IMR-90 (cell line): ENCODE measurements around the gene KIF16B. TPM values are rescaled to one million over a fixed set of nuclear protein-coding genes. Genes with fewer than 3 reads are reported as not detected.

Experiments used
- ATAC-seq: fragments of 200-7000 bp; cut with Tn5 transposase; 2 replicates; pipeline ENCODE4 v1.9.1; 2020; ENCODE audit warnings: low read depth, mild to moderate bottlenecking, moderate library complexity
- BruUV-seq: library from RNA; stranded (reverse); fragments of 400-500 nt; replicated peaks from 2 replicates; lab custom pipeline; 2021; lab: Mats Ljungman, UMichigan
- CTCF ChIA-PET: fragments of 300-600 bp; formaldehyde crosslinking; extraction: SDS; loops from one replicate; lab custom pipeline; 2021; ENCODE audit warnings: antibody characterized with exemption; lab: Yijun Ruan, JAX
- POLR2A ChIA-PET: fragments of 300-600 bp; sonication (Branson Sonifier 250); formaldehyde crosslinking; loops from one replicate; lab custom pipeline; 2022; ENCODE audit warnings: antibody characterized with exemption; ENCODE audit not compliant: unreplicated experiment; lab: Charles Lee
- DNase-seq: peaks from one replicate; pipeline ENCODE4 v3.0.0; 2013
- H2AFZ ChIP-seq: replicated peaks from 2 replicates; pipeline ENCODE3; 2013; ENCODE audit warnings: low read length, mild to moderate bottlenecking; ENCODE audit not compliant: poor library complexity
- H2AK5ac ChIP-seq: 2 replicates; pipeline ENCODE4 v1.6.1; 2013; ENCODE audit warnings: low read depth, low read length, inconsistent platforms
- H2AK9ac ChIP-seq: replicated peaks from 2 replicates; pipeline ENCODE3; 2013; ENCODE audit warnings: mild to moderate bottlenecking, low read depth, low read length, moderate library complexity; ENCODE audit not compliant: poor library complexity
- H2BK120ac ChIP-seq: 2 replicates; pipeline ENCODE4 v1.6.1; 2013; ENCODE audit warnings: low read depth, low read length, inconsistent platforms
- H2BK15ac ChIP-seq: 3 replicates; pipeline ENCODE4 v1.6.1; 2013; ENCODE audit warnings: low read depth, low read length, inconsistent platforms
- H2BK20ac ChIP-seq: 2 replicates; pipeline ENCODE4 v1.6.1; 2013; ENCODE audit warnings: low read depth, mild to moderate bottlenecking, inconsistent platforms, low read length, moderate library complexity
- H2BK5ac ChIP-seq: 2 replicates; pipeline ENCODE4 v1.6.1; 2013; ENCODE audit warnings: mild to moderate bottlenecking, low read depth, low read length, inconsistent platforms; ENCODE audit not compliant: poor library complexity, severe bottlenecking
- H3K14ac ChIP-seq: replicated peaks from 2 replicates; pipeline ENCODE4 v1.6.1; 2013; ENCODE audit warnings: low read depth, low read length, inconsistent platforms
- H3K18ac ChIP-seq: 2 replicates; pipeline ENCODE4 v1.6.1; 2013; ENCODE audit warnings: low read depth, low read length, control low read depth
- H3K23ac ChIP-seq: 2 replicates; pipeline ENCODE4 v1.6.1; 2013; ENCODE audit warnings: low read depth, low read length, inconsistent platforms
- H3K27ac ChIP-seq: 2 replicates; pipeline ENCODE4 v1.5.1; 2013; ENCODE audit warnings: mild to moderate bottlenecking, control low read depth, low read length; ENCODE audit not compliant: insufficient read depth
- H3K27me3 ChIP-seq: 2 replicates; pipeline ENCODE4 v1.6.1; 2013; ENCODE audit warnings: low read length; ENCODE audit not compliant: control insufficient read depth, insufficient read depth
- H3K36me3 ChIP-seq: 2 replicates; pipeline ENCODE4 v1.6.1; 2013; ENCODE audit warnings: low read length, mixed read lengths; ENCODE audit not compliant: control insufficient read depth, insufficient read depth
- H3K4ac ChIP-seq: 2 replicates; pipeline ENCODE4 v1.6.1; 2013; ENCODE audit warnings: low read depth, low read length, inconsistent platforms
- H3K4me1 ChIP-seq: 2 replicates; pipeline ENCODE4 v1.6.1; 2013; ENCODE audit warnings: low read length, mixed read lengths; ENCODE audit not compliant: control insufficient read depth, insufficient read depth
- H3K4me2 ChIP-seq: 2 replicates; pipeline ENCODE4 v1.6.1; 2013; ENCODE audit warnings: low read depth, mild to moderate bottlenecking, control low read depth, low read length, moderate library complexity
- H3K4me3 ChIP-seq: 2 replicates; pipeline ENCODE4 v1.5.1; 2013; ENCODE audit warnings: low read depth, mild to moderate bottlenecking, control low read depth, low read length, moderate library complexity; ENCODE audit not compliant: insufficient read depth
- H3K56ac ChIP-seq: 2 replicates; pipeline ENCODE4 v1.6.1; 2013; ENCODE audit warnings: low read length, inconsistent platforms; ENCODE audit not compliant: insufficient read depth; ENCODE audit errors: extremely low read depth
- H3K79me1 ChIP-seq, 2 experiments: 2 replicates each; pipeline ENCODE4 v1.6.1; 2013; ENCODE audit warnings: low read length in 2 of 2, inconsistent platforms in 1 of 2, low read depth in 1 of 2
- H3K9ac ChIP-seq: 2 replicates; pipeline ENCODE4 v1.6.1; 2013; ENCODE audit warnings: low read depth, low read length, control low read depth
- H3K9me1 ChIP-seq: 2 replicates; pipeline ENCODE4 v1.6.1; 2013; ENCODE audit warnings: low read length, inconsistent platforms; ENCODE audit not compliant: insufficient read depth
- H3K9me3 ChIP-seq: 2 replicates; pipeline ENCODE4 v1.6.1; 2013; ENCODE audit warnings: low read length; ENCODE audit not compliant: control insufficient read depth, insufficient read depth
- H4K20me1 ChIP-seq: 2 replicates; pipeline ENCODE4 v1.6.1; 2013; ENCODE audit warnings: low read length, inconsistent platforms; ENCODE audit not compliant: insufficient read depth
- H4K5ac ChIP-seq: 2 replicates; pipeline ENCODE4 v1.6.1; 2013; ENCODE audit warnings: mild to moderate bottlenecking, low read depth, low read length, control low read depth
- H4K8ac ChIP-seq, 2 experiments: 2 replicates each; pipeline ENCODE4 v1.6.1; 2013; ENCODE audit warnings: low read depth in 2 of 2, low read length in 2 of 2, control low read depth in 1 of 2, inconsistent platforms in 1 of 2
- H4K91ac ChIP-seq: 2 replicates; pipeline ENCODE4 v1.6.1; 2013; ENCODE audit warnings: low read depth, low read length, inconsistent platforms; ENCODE audit not compliant: insufficient read depth
- BHLHE40 ChIP-seq: fragments of 150-350 bp; IDR thresholded peaks from 2 replicates; pipeline ENCODE4 v1.6.1; 2016; ENCODE audit warnings: mild to moderate bottlenecking, low read depth, low read length
- CEBPB ChIP-seq: IDR thresholded peaks from 2 replicates; pipeline ENCODE4 v1.6.1; 2012; ENCODE audit warnings: low read depth, low read length, improper control_type of control experiment
- CHD1 ChIP-seq: IDR thresholded peaks from 2 replicates; pipeline ENCODE4 v1.6.1; 2012; ENCODE audit warnings: low read depth, low read length, improper control_type of control experiment
- FOS ChIP-seq: fragments of 150-350 bp; IDR thresholded peaks from 2 replicates; pipeline ENCODE4 v1.6.1; 2016; ENCODE audit warnings: low read depth, low read length
- MAFK ChIP-seq: IDR thresholded peaks from 2 replicates; pipeline ENCODE4 v1.6.1; 2012; ENCODE audit warnings: low read depth, low read length, improper control_type of control experiment
- MAZ ChIP-seq: IDR thresholded peaks from 2 replicates; pipeline ENCODE4 v1.6.1; 2012; ENCODE audit warnings: low read depth, mild to moderate bottlenecking, low read length, improper control_type of control experiment, moderate library complexity, borderline replicate concordance
- MXI1 ChIP-seq: IDR thresholded peaks from 2 replicates; pipeline ENCODE4 v1.6.1; 2012; ENCODE audit warnings: low read depth, mild to moderate bottlenecking, low read length, moderate library complexity, borderline replicate concordance
- NFE2L2 ChIP-seq: fragments of 150-350 bp; IDR thresholded peaks from 2 replicates; pipeline ENCODE4 v1.6.1; 2016; ENCODE audit warnings: low read depth, mild to moderate bottlenecking, low read length
- POLR2A ChIP-seq: IDR thresholded peaks from 2 replicates; pipeline ENCODE4 v1.6.1; 2012; ENCODE audit warnings: mild to moderate bottlenecking, low read depth, low read length
- RAD21 ChIP-seq: IDR thresholded peaks from 2 replicates; pipeline ENCODE4 v1.6.1; 2012; ENCODE audit warnings: low read length, improper control_type of control experiment
- RCOR1 ChIP-seq: IDR thresholded peaks from 2 replicates; pipeline ENCODE4 v1.6.1; 2012; ENCODE audit warnings: mild to moderate bottlenecking, low read length, improper control_type of control experiment; ENCODE audit not compliant: insufficient replicate concordance
- RFX5 ChIP-seq: IDR thresholded peaks from 2 replicates; pipeline ENCODE4 v1.8.0; 2012; ENCODE audit warnings: low read depth, mild to moderate bottlenecking, low read length, moderate library complexity
- SMC3 ChIP-seq: fragments of 150-350 bp; IDR thresholded peaks from 2 replicates; pipeline ENCODE4 v1.6.1; 2016; ENCODE audit warnings: low read depth, mild to moderate bottlenecking, antibody characterized with exemption, low read length, moderate library complexity
- WGBS, 2 experiments: methylation state at CpG; one replicate each; pipeline versions ENCODE4 v1.1.5 to v1.1.7; 2013; ENCODE audit warnings: missing lambda C conversion rate in 2 of 2; ENCODE audit not compliant: insufficient read length in 1 of 2; ENCODE audit errors: extremely low coverage in 2 of 2; 5-methylcytosine and 5-hydroxymethylcytosine counted together
- dilution Hi-C: fragments of 300-500 bp; cut with HindIII; formaldehyde crosslinking; loops from one replicate; pipeline ENCODE4 v1.14.3; 2018; ENCODE audit warnings: low sequenced_read_pairs; ENCODE audit not compliant: unreplicated experiment
- in situ Hi-C: fragments of 300-500 bp; cut with MboI; formaldehyde crosslinking; loops from 3 replicates; pipeline ENCODE4 v1.14.3; 2019; ENCODE audit warnings: low sequenced_read_pairs, inconsistent platforms, mixed read lengths
- intact Hi-C: fragments of 100-400 bp; cut with micrococcal nuclease; formaldehyde crosslinking; loops from 2 replicates; pipeline ENCODE4 v1.10.0; 2022
- polyA plus RNA-seq, 3 experiments: library from polyadenylated mRNA; depleted of rRNA; stranded (reverse); fragments of >200 nt; gene quantifications; 2 replicates each; pipeline ENCODE4 v1.2.3, GENCODE V29; 2012; ENCODE audit warnings: low replicate concordance in 1 of 3
- total RNA-seq: library from RNA; depleted of rRNA; stranded (reverse); fragments of >200 nt; gene quantifications from 2 replicates; pipeline ENCODE4 v1.2.3, GENCODE V29; 2012
- TF ChIP-seq, protein P1 (sequence below): conservative IDR thresholded peaks from 2 replicates; pipeline ENCODE4 v1.5.1; 2012; ENCODE audit warnings: mild to moderate bottlenecking, low read depth, low read length, improper control_type of control experiment
- TF ChIP-seq, protein P2 (sequence below): fragments of 150-350 bp; IDR thresholded peaks from 2 replicates; pipeline ENCODE4 v1.6.1; 2016; ENCODE audit warnings: low read depth, mild to moderate bottlenecking, low read length, moderate library complexity, borderline replicate concordance
- TF ChIP-seq, protein P3 (sequence below): fragments of 150-350 bp; IDR thresholded peaks from 2 replicates; pipeline ENCODE4 v1.6.1; 2017; ENCODE audit warnings: mild to moderate bottlenecking, antibody characterized with exemption, low read length, low read depth

KIF16B gene
- total and polyA plus RNA-seq, 2 of the 4 experiments (the other 2 are of a cell fraction), result 4.7 to 10.0 TPM

DNA sequence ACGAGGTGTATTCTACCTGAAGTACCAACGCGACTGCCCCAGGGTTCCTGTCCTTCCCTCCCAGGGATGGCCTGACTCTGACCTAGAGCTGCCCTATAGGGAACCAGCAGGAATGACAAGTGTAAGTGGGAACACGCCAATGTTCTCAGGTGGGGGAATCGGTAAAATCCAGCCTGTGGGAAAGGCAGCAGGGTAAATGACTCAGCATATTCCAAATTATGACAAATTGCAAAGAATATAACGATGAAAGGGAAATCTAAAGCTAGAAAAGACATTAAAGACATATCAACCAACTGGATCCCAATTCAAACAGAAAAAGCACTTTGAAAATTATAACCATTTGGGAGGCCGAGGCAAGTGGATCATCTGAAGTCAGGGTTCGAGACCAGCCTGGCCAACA, 41.8 kb downstream of the KIF16B start:
- H3K4ac ChIP-seq, result no peak overlapping the region
- TF ChIP-seq RFX5 (no peak), MAFK (peak; percentile 22; the same call in 1 of the 2 replicates), SMC3 (no peak), BHLHE40 (no peak), MXI1 (no peak), CEBPB (no peak), POLR2A (no peak), NFE2L2 (peak; percentile 90), FOS (no peak), RAD21 (no peak), RCOR1 (no peak), CHD1 (no peak), MAZ (no peak)
- TF ChIP-seq, protein P1, sequence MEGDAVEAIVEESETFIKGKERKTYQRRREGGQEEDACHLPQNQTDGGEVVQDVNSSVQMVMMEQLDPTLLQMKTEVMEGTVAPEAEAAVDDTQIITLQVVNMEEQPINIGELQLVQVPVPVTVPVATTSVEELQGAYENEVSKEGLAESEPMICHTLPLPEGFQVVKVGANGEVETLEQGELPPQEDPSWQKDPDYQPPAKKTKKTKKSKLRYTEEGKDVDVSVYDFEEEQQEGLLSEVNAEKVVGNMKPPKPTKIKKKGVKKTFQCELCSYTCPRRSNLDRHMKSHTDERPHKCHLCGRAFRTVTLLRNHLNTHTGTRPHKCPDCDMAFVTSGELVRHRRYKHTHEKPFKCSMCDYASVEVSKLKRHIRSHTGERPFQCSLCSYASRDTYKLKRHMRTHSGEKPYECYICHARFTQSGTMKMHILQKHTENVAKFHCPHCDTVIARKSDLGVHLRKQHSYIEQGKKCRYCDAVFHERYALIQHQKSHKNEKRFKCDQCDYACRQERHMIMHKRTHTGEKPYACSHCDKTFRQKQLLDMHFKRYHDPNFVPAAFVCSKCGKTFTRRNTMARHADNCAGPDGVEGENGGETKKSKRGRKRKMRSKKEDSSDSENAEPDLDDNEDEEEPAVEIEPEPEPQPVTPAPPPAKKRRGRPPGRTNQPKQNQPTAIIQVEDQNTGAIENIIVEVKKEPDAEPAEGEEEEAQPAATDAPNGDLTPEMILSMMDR, result no peak
- TF ChIP-seq, protein P2, sequence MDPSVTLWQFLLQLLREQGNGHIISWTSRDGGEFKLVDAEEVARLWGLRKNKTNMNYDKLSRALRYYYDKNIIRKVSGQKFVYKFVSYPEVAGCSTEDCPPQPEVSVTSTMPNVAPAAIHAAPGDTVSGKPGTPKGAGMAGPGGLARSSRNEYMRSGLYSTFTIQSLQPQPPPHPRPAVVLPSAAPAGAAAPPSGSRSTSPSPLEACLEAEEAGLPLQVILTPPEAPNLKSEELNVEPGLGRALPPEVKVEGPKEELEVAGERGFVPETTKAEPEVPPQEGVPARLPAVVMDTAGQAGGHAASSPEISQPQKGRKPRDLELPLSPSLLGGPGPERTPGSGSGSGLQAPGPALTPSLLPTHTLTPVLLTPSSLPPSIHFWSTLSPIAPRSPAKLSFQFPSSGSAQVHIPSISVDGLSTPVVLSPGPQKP, result no peak
- TF ChIP-seq, protein P3, sequence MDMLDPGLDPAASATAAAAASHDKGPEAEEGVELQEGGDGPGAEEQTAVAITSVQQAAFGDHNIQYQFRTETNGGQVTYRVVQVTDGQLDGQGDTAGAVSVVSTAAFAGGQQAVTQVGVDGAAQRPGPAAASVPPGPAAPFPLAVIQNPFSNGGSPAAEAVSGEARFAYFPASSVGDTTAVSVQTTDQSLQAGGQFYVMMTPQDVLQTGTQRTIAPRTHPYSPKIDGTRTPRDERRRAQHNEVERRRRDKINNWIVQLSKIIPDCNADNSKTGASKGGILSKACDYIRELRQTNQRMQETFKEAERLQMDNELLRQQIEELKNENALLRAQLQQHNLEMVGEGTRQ, result no peak
- H4K91ac ChIP-seq, result no peak overlapping the region
- H2AFZ ChIP-seq, result no peak overlapping the region
- H3K56ac ChIP-seq, result no peak overlapping the region
- no peak overlapping the region for H3K18ac ChIP-seq
- no peak overlapping the region for H2BK120ac ChIP-seq
- no peak overlapping the region for H3K4me2 ChIP-seq
- H3K9ac ChIP-seq, result no peak overlapping the region
- in situ Hi-C loops, result no loop called here
- BruUV-seq, result no TSS peak
- no peak overlapping the region for H2AK9ac ChIP-seq
- ATAC-seq (no peak), DNase-seq (no peak)
- intact Hi-C loops, result no loop called here
- no peak overlapping the region for H3K23ac ChIP-seq
- POLR2A ChIA-PET, result no interaction called here
- peaks cover 8% of the 10 kb centered on the region for H3K9me1 ChIP-seq
- no peak overlapping the region for H3K27ac ChIP-seq
- H3K9me3 ChIP-seq, result no peaks in the 10 kb centered on the region
- no peak overlapping the region for H2BK5ac ChIP-seq
- no peak overlapping the region for H2AK5ac ChIP-seq
- 20% methylated on average over 1 of the region's 8 CpGs; no CpG with 5 or more reads in 1 of the 2 experiments for WGBS, 2 experiments
- peaks cover 0 to 13% of the 10 kb centered on the region in 2 experiments; a peak in 3 of 4 replicates for H3K79me1 ChIP-seq
- no peak overlapping the region for H2BK20ac ChIP-seq
- no peak overlapping the region for H4K5ac ChIP-seq
- no peak overlapping the region for H3K4me3 ChIP-seq
- H4K20me1 ChIP-seq, result no peaks in the 10 kb centered on the region
- no peaks in the 10 kb centered on the region for H3K36me3 ChIP-seq
- no peak overlapping the region for H2BK15ac ChIP-seq
- H3K4me1 ChIP-seq, result peaks cover 14% of the 10 kb centered on the region
- no peaks in the 10 kb centered on the region for H3K27me3 ChIP-seq
- H3K14ac ChIP-seq, result no peak overlapping the region
- CTCF ChIA-PET, result no interaction called here
- dilution Hi-C loops, result no loop called here
- no peak overlapping the region for H4K8ac ChIP-seq
